Urinary bladder (tissue), 4 donors: ENCODE measurements around the gene XCL2. TPM values are rescaled to one million over a fixed set of nuclear protein-coding genes. Genes with fewer than 3 reads are reported as not detected.
"Not testable (repeated sequence)": the region's sequence is repeated elsewhere in the genome, so short reads cannot be mapped to it uniquely, and the experiment has no call there.

Experiments
- DNase-seq: peaks from one replicate; pipeline ENCODE4 v3.0.0-alpha.2; 2015; ENCODE audit errors: extremely low spot score
- H3K27ac ChIP-seq: one replicate; pipeline ENCODE4 v1.5.1; 2013; ENCODE audit warnings: low read depth, mild to moderate bottlenecking, moderate library complexity
- H3K36me3 ChIP-seq: one replicate; pipeline ENCODE4 v1.6.1; 2013; ENCODE audit warnings: mild to moderate bottlenecking, moderate library complexity; ENCODE audit not compliant: insufficient read depth
- H3K4me1 ChIP-seq: one replicate; pipeline ENCODE4 v1.6.1; 2013; ENCODE audit warnings: mild to moderate bottlenecking, moderate library complexity; ENCODE audit not compliant: insufficient read depth
- H3K4me3 ChIP-seq: one replicate; pipeline ENCODE4 v1.5.1; 2013; ENCODE audit warnings: low read depth, low read length
- WGBS: extraction: QIAGEN DNeasy Blood & Tissue Kit; methylation state at CpG from one replicate; pipeline ENCODE4 v1.1.7; 2013; 5-methylcytosine and 5-hydroxymethylcytosine counted together
- polyA plus RNA-seq: library from polyadenylated mRNA; stranded (reverse); fragments of 200-250 nt; gene quantifications from one replicate; pipeline ENCODE4 v1.2.3, GENCODE V29; 2013
- total RNA-seq: library from RNA; depleted of rRNA; stranded (reverse); fragments of >200 nt; gene quantifications from one replicate; pipeline ENCODE4 v1.2.3, GENCODE V29; 2014
- donor health status: healthy with polysubstance abuse.
- donor health status: healthy.

Gene XCL2
- total and polyA plus RNA-seq, 2 donors: 0.60 TPM; not detected in 1

- no peaks in the 10 kb centered on the region for H3K36me3 ChIP-seq
- no peak overlapping the region for H3K27ac ChIP-seq
- no peaks in the 10 kb centered on the region for H3K4me1 ChIP-seq
- 87% methylated on average over 4 of the region's 4 CpGs for WGBS
- no peak overlapping the region for H3K4me3 ChIP-seq
- DNase-seq: no peak
Observed at GRCh38 chr1:168551688-168552087, 7.9 kb upstream of the XCL2 start.

DNA sequence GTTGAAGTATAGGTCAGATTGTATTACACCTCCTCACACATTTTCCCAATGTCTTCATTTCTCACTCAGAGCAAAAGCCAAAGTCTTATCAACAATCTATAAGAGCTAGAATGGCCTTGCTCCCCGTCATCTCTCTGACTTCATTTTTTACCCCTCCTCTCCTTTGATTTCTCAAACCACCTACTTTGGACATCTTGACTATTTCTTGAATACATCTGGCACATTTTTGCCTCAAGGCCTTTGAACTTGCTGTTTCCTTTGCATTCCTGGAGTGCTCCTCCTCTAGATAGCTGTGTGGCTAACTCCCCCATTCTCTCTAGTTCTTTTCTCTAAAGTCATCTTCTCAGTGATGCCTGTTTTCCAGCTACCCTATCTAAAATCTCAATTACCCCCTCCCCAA lies 7.2 kb upstream of the XCL2 start:
- no peak for DNase-seq
- H3K4me3 ChIP-seq: no peak overlapping the region
- no peaks in the 10 kb centered on the region for H3K4me1 ChIP-seq
- no peaks in the 10 kb centered on the region for H3K36me3 ChIP-seq
- WGBS: 63% methylated on average over 1 of the region's 1 CpG
- no peak overlapping the region for H3K27ac ChIP-seq

- WGBS: 98% methylated on average over 3 of the region's 3 CpGs
Observed at GRCh38 chr1:168546553-168546895, 2.7 kb upstream of the XCL2 start.

GRCh38 chr1:168545678-168546552 lies 2.1 kb upstream of the XCL2 start:
- DNase-seq, H3K27ac ChIP-seq, H3K36me3 ChIP-seq, H3K4me3 ChIP-seq, H3K4me1 ChIP-seq: not testable (repeated sequence)
- WGBS: 58% methylated on average over 7 of the region's 7 CpGs

More at GRCh38 chr1:168546553-168546895, 2.7 kb upstream of the XCL2 start:
- not testable (repeated sequence) for DNase-seq, H3K4me1 ChIP-seq, H3K27ac ChIP-seq, H3K36me3 ChIP-seq, H3K4me3 ChIP-seq

DNA sequence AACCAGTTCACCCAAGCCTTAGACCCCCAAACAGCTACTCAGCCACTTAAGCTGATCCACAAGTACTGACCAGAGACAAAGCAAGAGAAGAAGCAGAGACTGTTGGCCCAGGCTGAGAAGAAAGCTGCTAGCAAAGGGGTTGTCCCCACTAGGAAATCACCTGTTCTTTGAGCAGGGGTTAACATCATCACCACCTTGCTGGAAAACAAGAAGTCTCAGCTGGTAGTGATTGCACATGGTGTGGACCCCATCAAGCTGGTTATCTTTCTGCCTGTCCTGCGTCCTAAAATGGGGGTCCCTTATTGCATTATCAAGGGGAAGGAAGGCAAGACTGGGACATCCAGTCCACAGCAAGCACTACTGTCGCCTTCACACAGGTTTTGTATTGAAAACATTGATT lies 819 bp downstream of the XCL2 start:
- not testable (repeated sequence) for H3K4me3 ChIP-seq, H3K27ac ChIP-seq, DNase-seq, H3K36me3 ChIP-seq, H3K4me1 ChIP-seq
- 92% methylated on average over 2 of the region's 2 CpGs for WGBS

- not testable (repeated sequence) for H3K27ac ChIP-seq, H3K36me3 ChIP-seq, H3K4me1 ChIP-seq, H3K4me3 ChIP-seq, DNase-seq
- WGBS: 62% methylated on average over 7 of the region's 7 CpGs
Observed at GRCh38 chr1:168540798-168541197, 3.0 kb downstream of the XCL2 start.

DNA sequence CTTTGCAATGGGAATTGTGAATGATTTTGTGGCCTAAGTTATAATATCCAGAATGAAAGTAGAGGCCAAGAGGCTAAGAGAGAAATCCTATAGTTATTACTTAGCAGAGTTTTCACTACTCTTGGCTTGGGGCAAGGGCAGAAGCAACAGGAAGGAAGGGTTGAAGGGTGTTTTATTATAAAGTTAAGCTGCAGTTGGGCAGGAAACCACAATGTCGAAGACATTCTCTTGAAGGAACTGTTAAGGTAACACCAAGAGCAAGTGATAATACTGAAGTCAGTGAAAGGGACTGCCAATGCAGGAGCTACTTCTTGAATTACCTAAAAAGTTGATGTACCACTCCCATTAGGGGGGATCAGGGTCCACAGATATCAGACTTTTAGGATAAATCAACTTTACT lies 8.3 kb downstream of the XCL2 start:
- WGBS: 28% methylated on average over 1 of the region's 1 CpG
- Histone ChIP-seq H3K27ac (no peak overlapping the region), H3K4me3 (no peak overlapping the region), H3K36me3 (no peaks in the 10 kb centered on the region), H3K4me1 (no peaks in the 10 kb centered on the region)
- no peak for DNase-seq

DNA sequence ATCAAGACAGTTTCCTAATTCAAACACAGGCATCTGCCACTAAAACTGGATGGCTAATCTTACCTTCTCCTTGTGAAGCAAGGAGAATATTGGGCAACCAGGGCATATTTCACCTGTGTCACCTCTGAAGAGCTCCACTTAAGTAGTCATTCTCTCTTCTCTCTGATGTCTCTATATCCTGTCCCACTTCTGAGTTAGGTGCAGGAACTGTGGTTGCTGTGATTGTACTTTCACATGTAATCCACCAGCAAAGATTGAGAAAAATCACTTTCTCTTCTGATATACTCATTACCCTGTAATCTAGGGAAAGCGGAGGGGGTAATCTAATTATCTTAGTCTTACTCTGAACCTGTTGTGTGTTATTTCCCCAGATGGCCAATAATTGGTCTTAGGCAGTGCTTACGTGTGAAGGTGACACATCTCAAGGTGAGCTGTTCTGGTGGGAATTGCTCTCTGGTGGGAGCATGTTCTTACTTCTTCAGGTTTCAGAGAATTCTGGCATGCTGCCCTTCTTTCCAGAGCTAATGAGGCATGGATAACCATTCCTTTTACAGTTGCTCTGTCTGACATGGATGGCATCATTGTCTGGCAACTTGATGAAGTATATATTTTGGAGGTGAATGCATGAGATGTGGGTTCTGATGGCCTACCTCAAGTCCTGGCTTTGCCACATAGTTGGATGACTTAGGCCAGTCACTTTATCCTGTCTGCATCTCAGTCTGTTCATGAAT lies 12.0 kb downstream of the XCL2 start:
- Histone ChIP-seq H3K36me3 (no peaks in the 10 kb centered on the region), H3K4me3 (no peak overlapping the region), H3K27ac (no peak overlapping the region), H3K4me1 (no peaks in the 10 kb centered on the region)
- WGBS: 96% methylated on average over 2 of the region's 2 CpGs
- DNase-seq: no peak

DNA sequence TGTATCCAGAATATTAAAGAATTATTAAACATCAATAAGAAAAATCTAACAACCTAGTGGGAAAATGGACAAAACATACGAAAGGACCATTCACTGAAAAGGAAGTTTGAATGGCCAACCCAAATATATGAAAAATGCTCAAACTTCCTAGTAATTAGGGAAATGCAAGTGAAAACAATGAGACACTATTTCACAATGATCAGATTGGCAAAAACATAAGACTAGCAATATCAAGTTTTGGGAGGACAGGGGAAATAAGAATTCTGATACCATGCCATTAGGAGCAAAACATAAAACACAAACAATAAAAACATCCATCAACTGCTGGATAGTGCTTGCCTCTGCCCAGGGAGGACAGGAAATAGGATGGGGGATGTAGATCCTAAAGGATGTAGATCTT lies 14.3 kb downstream of the XCL2 start:
- no peak overlapping the region for H3K4me3 ChIP-seq
- no peaks in the 10 kb centered on the region for H3K4me1 ChIP-seq
- no peak overlapping the region for H3K27ac ChIP-seq
- DNase-seq: no peak
- H3K36me3 ChIP-seq: no peaks in the 10 kb centered on the region
- whole genome bisulfite sequencing: 74% methylated on average over 1 of the region's 1 CpG

DNA sequence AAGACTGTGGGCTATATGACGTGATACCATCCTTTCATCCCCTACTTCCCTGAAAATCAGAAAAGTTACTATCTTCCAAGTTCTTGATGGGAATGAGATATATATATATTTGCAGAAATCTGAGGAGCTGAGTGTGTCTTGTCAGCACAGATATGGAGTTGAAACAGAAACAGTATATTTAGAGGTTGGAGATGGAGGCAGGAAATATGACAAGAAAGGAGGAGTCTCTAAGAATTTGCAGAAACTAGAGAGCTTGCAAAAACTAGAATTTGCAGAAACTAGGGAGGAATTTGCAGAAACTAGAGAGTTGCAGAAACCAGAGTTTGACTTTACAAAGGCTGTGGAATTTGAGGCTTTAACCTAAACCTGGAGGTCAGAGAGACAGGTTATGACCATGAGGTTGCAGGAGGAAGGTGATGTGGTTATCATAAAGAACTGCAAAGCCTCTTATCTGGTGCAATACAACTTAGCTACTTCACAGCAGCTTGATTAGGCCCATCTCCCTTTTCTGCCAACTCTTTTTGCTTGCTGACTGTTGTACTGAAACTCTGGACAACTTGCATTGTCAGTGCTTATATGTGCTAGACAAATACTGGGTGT lies 22.3 kb downstream of the XCL2 start:
- Histone ChIP-seq H3K4me1 (no peaks in the 10 kb centered on the region), H3K27ac (no peak overlapping the region), H3K4me3 (no peak overlapping the region), H3K36me3 (no peaks in the 10 kb centered on the region)
- whole genome bisulfite sequencing: 93% methylated on average over 1 of the region's 1 CpG
- no peak for DNase-seq

DNA sequence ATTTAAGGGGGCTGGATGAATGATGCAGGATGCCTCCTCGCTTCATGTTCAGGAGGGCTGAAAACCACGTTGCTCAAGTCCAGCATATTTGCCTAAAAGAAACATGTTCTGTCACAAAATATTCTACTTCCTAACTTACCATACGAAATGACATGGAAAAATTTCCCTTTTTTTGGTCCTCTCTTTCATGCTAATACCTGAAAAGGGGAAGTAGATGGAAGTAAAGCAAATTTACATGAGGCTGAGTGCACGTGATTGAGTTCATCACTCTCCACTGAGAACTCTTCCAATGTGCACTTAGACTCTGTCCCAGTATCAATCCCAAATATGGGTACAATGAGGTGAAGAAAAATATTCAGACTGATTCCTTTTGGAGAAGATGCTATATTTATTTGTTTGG lies 23.0 kb downstream of the XCL2 start:
- DNase-seq: no peak
- Histone ChIP-seq H3K4me1 (no peaks in the 10 kb centered on the region), H3K36me3 (no peaks in the 10 kb centered on the region), H3K4me3 (no peak overlapping the region), H3K27ac (no peak overlapping the region)
- whole genome bisulfite sequencing: 80% methylated on average over 4 of the region's 4 CpGs

DNA sequence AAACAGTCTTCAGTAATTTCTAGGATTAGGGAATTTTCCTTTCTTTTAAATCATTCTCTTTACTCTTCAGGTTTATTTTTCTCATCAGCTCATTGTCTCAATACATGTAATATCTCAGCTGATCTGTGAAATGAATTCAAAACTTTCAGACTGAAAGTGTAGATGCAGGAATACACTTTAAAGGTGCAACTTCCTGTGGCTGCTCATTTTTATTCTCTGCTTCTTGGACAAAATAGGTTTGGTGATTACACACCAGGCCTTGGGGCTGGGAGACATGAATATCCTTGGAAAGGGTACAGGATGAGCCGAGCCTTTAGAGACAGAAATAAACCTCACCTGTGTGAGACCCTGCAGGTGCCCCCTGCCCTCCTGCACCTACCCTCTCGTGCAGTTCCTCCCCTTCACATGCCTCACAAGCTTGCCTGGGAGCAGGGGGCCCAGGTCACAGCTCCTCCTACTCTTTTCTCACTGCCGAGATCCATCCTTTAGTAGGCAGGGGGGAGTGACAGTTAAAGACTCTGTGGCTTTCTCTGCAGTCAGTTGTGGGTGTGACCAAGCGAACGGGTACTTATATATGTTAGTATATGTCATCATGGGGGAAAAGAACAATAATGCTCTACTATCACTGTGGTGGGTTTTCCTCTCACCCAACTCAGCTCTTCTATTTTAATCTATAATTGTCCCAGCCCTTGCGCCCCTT lies 23.6 kb downstream of the XCL2 start:
- 65% methylated on average over 6 of the region's 6 CpGs for WGBS
- no peak overlapping the region for H3K4me3 ChIP-seq
- no peaks in the 10 kb centered on the region for H3K36me3 ChIP-seq
- no peak for DNase-seq
- no peak overlapping the region for H3K27ac ChIP-seq
- H3K4me1 ChIP-seq: no peaks in the 10 kb centered on the region

GRCh38 chr1:168518813-168519212 lies 25.0 kb downstream of the XCL2 start:
- DNase-seq: no peak
- 56% methylated on average over 1 of the region's 1 CpG for WGBS
- Histone ChIP-seq H3K4me1 (peaks cover 1% of the 10 kb centered on the region), H3K36me3 (no peaks in the 10 kb centered on the region), H3K4me3 (no peak overlapping the region), H3K27ac (no peak overlapping the region)
